TTC549 (cell line): ENCODE measurements around the gene ROGDI.
"Not testable (repeated sequence)": the region's sequence is repeated elsewhere in the genome, so short reads cannot be mapped to it uniquely, and the experiment has no call there.

ENCODE experiments used
- FAIRE-seq: peaks from 2 replicates; lab custom pipeline; 2012; peaks lifted over from hg19 to GRCh38; lab: Jason Lieb, UNC

Gene ROGDI

DNA sequence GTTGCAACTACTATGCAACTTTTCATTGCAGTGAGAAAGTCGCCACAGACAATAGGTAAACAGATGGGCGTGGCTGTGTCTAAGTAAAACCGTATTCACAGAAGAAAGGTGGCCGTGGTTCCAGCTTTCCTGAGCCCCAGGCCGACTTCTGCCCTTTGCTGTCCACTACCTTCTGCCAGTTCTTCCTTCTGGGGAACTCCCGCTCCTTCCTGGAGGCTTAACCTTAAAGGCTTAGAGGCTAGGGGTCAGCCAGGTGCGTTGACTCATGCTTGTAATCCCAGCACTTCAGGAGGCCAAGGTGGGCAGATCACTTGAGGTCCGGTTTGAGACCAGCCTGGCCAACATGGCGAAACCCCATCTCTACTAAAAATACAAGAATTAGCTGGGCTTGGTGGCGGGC, 12.2 kb downstream of the ROGDI start:
- no peak for FAIRE-seq

DNA sequence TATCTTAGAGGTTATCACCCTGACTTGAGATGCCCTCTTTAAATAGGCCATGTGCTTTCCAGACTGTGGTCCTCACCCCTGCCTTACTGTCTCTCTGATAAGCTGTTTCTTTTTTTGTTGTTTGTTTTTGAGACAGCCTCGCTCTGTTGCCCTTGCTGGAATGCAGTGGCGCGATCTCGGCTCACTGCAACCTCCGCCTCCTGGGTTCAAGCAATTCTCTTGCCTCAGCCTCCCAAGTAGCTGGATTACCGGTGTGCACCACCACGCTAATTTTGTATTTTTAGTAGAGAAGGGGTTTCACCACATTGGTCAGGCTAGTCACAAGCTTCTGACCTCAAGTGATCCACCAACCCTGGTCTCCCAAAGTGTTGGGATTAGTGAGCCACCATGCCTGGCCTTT, 13.5 kb downstream of the ROGDI start:
- no peak for FAIRE-seq

DNA sequence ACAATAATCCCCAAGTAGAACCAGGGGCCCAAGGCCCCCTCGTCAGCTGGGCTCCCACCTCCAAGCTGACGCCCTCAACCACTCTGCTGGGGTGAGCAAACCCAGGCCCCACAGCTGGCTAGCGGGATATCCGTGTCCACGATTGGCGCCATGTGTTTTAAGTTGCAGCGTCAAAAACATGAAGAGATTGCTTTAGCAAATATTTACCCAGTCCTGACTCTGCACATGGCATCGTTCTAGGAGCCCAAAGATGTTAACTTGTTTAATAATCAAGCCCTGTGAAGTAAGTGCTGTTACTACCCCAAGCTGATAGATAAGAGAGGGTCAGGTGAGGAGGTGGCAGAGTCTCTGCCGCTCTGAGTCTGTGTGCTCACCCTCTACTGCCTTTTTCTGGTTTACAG, 13.9 kb downstream of the ROGDI start:
- no peak for FAIRE-seq

DNA sequence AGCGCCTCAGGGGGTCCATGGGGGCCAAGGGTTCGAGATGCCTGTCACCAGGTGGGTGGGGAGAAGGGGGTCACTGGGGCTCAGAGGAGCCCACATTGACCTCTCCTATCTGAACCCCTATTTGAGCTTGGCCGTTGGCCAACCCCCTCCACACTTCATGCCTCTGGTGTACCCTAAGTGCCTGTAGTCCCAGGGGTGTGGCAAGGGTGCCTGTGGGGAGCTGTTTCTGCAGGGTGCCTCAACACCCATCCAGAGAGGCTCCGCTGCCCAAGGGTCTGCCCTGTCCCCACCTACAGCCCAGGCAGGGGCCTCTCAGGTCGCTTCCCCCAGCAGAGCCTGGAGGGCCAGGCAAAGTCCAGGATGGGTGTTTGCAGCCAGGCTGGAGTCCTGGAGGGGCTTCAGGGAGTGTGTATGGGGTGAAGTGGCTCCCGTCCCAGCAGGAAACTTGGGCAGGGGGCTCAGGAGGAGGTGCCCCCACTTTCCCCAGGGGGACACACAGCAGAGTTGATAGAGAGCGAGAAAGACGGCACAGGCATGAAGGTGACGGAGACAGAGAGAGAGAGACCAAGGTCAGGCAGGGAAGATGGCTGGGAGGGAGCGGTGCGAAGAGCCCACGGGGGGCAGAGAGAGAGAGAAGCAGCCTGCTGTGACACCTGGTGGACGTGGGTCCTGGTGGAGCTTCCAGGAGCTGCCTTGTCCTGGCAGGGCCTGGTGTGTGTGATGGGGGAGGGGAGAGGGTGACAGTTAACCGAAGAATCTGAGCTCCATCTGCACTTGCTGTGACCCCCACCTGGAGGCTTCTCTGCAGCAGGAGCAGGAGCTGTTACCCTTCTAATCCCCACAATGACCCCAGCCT, 14.6 kb downstream of the ROGDI start, which contains the start of gene SEPTIN12:
SEPTIN12 (minus strand) TSS at position 719 of the 856 bp plus-strand sequence; CDS start at position 19, 700 bp downstream.
- FAIRE-seq = no peak

DNA sequence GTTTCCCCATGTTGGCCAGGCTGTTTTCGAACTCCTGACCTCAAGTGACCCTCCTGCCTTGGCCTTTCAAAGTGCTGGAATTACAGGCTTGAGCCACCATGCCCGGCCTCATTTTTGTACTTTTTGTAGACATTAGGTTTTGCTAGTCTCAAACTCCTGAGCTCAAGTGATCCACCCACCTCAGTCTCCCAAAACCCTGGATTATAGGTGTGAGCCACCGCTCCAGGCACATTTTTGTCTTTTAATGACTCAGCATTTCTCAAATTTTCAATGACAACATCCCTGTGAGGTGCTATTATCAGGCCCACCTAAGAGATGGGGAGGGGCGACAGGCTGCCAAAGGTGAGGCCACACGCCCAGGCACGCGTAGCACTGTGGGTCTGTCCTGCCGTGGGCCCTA, 15.4 kb downstream of the ROGDI start:
- no peak for FAIRE-seq

DNA sequence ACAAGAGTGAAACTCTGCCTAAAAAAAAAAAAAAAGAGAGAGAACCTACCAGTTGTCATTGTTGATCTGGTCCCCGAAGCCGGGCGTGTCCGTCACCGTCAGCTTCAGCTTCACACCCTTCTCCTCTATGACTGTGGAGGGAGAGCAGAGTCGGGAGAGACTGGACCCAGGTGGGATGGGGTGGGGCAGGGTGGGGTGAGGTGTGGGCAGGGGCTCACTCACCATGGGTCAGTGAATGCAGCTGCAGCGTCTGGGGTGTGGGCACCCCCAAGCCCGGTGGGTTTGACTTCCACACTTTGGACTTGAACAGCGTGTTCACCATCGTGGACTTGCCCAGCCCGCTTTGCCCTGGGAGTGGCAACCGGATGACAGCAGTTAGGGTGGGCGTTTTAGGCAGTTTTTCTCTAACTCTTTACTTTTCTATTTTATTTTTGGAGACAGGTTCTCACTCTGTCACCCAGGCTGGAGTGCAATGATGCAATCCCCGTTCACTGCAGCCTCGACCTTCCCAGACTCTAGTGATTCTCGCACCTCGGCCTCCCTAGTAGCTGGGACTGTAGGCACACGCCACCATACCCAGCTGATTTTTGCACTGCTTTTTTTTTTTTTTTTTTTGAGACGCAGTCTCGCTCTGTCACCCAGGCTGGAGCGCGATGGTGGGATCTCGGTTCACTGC, 16.5 kb downstream of the ROGDI start:
- FAIRE-seq = no peak

DNA sequence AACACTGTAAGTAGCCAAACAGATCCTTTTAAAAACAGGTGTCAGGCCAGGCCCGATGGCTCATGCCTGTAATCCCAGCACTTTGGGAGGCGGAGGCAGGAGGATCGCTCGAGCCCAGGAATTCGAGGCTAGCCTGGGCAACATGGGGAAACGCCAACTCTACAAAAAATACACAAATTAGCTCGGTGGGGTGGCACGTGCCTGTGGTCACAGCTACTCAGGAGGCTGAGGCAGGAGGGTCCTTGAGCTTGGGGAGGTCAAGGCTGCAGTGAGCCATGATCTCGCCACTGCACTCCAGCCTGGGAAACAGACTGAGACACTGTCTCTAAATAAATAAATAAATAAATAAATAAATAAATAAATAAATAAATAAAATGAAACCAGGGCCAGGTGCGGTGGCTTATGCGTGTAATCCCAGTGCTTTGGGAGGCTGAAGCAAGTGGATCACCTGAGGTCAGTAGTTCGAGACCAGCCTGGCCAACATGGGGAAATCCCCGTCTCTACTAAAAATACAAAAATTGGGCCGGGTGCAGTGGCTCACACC, 17.9 kb downstream of the ROGDI start:
- not testable (repeated sequence) for FAIRE-seq

DNA sequence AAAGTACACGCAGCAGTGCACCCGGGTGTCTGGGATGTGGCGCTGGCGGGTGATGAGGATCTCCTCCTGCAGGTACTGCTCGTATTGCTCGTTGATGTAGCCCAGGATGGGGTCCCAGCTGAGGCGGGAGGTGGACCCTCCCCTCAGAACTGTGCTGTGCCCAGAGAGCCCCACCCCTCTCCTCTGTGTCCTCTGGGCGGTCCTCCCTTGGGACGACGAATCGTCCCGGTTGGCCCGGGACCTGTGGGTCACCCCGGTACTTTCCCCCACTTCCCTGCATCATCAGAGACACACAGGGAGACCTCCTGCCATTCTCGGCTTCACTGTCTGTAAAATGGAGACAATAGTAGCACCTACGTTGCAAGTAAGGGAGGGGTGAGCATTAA, 18.5 kb downstream of the ROGDI start:
- no peak for FAIRE-seq

DNA sequence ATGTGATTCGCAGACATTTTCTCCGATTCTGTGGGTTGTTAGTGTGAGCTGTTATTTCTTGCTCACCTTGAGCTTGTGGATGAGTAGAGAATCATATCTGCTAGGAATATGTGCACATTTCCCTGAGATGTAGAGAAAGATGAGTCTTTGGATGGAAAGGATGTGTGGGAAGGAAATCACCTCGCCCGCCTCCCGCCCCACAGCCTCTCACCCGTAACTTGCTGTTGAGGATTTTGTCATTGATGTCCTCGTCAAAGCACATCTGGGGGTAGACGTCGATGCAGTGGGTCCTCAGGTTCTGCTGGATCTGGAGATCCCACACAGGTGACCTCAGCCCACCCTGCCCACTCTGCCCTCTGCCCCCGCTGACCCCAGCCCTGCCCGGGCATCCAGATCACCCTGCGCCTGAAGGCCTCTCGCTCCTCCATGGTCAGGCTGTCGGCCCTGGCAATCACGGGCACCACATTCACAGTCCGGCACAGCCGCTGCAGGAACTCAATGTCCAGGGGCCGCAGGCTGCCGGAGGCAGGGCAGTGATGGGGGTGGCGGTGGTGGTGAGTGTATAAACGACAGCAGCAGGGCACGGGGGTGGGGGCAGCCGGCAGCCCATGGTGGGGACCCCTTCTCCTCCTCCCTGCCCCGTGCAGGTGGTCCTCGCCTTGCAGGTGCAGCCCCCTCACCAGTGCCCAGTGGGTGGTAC, 19.0 kb downstream of the ROGDI start:
- FAIRE-seq = no peak

DNA sequence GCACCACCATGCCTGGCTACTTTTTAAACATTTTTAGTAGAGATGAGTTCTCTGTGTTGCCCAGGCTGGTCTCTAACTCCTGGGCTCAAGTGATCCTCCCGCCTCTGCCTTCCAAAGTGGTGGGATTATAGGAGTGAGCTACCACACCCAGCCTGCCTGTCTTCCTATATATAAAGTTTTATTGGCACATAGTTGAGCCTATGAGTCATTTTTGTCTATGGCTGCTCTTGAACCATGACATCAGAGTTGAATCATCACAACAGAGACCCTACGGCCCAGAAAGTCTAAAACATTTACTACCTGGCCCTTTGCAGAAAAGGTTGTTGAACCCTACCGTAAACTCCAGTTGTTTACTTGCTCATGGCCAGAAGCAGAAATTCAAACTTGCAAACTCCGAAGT, 22.2 kb downstream of the ROGDI start:
- FAIRE-seq = no peak

DNA sequence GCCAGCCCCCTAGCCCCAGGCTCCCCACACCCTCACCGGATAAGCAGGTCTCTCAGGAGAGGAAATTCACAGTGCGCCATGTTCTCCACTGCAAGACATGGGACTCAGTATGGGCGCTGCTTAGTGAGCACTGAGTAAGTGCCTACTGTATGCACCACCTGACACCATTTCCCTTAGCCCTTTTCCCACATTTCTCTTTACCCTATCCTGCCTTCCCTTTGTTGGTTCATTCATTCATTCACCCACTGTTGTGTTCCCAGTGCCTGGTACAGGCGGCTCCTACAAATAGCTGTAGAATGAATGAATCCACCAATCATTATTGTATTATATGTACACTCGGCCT, 24.4 kb downstream of the ROGDI start:
- no peak for FAIRE-seq

DNA sequence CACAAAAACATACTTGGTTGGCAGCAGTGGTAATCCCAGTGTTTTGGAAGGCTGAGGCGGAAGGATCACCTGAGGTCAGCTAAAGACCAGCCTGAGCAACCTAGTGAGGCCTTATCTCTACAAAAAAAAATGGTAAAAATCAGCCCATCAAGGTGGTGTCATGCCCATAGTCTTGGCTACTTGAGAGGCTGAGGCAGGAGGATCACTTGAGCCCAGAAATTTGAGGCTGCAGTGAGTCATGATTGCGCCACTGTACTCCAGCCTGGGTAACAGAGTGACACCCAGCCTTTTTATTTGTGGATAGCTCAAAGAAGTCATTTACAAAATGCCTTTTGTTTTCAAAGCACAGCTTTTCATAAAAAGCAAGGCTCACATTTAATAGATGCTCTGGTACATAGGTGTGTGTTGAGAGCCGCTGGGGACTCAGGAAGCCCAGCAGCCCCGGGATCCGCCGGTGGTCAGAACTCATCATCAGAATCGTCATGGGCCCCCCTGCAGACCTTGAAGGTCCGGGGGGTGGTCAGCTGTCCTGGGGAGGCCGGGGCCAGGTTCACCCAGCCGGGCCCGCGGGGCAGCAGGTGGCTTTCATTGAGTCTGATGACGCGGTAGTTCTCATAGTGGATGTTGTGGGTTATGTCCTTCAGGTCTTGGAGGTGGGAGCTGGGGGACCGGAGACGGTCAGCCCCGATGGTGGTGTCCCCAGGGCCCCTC, 24.9 kb downstream of the ROGDI start:
- no peak for FAIRE-seq

DNA sequence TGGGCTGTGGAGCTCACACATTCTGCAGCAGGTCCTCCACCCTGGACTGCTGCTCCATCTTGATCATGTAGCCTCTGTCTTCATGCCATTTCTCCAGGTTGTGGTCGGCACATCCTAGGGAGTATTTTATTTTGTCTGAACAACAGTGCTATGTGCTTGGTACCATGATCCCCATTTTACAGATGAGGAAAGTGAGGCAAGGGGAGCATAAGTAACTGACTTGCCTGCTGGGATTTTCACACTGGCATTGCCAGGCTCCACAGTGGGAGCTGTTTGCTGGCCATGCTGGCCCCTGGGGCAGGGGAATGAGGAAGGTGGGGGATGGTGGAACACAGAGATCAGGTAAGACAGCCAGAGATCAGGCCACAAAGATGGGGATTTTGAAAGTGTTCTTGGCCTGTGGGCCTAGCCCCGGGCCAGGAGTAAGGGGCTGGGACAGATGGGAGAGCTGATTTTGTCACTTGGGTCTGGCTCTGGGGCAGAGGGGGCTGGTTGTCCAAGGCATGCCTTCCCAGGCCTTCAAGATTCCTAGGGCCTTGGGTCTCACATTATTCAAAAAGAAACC, 26.2 kb downstream of the ROGDI start:
- FAIRE-seq = no peak

DNA sequence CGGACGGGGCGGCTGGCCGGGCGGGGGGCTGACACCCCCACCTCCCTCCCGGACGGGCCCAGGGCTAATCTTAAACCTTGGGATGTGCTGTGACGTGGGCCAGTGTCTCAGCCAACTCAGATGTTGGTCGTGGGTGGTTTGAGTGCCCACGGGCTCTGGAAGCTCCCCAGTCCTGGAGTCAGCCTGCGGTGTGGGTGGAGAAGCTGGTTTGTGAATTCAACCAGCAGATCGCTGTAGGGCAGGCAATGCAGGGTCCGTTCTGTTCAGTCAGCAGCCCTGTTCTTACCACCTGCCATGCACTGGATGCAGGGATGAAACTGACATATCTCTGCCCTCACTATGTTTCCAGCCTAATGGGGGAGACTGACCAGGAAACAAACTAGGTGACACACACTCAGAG, 27.4 kb downstream of the ROGDI start:
- no peak for FAIRE-seq

DNA sequence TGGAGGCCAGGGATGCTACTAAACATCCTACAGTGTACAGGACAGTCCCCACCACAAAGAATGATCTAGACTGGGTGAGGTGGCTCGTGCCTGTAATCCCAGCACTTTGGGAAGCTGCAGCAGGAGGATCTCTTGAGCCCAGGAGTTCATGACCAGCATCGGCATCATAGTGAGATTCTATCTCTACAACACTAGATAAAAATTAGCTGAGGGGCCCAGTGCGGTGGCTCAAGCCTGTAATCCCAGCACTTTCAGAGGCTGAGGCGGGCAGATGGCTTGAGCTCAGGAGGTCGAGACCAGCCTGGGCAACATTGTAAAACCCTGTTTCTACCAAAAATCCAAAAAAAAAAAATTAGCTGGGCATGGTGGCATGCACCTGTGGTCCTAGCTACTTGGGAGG, 30.1 kb downstream of the ROGDI start:
- no peak for FAIRE-seq

DNA sequence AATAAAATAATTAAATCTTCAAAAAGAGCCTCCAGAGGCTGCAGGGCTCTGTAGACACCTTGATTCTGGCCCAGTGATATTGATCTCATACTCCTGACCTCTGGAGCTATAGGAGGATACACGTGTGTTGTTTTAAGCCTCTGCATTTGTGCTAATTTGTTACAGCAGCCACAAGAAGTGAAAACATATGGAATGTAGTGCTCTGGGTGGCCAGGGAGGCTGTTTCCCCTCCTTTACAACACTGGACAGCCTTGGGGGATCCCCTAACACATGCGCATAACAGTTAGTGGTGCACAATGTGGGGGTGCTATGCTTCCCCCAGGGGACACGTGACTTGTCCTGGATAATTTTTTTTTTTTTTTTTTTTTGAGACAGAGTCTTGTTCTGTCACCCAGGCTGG, 30.8 kb downstream of the ROGDI start:
- FAIRE-seq = no peak

DNA sequence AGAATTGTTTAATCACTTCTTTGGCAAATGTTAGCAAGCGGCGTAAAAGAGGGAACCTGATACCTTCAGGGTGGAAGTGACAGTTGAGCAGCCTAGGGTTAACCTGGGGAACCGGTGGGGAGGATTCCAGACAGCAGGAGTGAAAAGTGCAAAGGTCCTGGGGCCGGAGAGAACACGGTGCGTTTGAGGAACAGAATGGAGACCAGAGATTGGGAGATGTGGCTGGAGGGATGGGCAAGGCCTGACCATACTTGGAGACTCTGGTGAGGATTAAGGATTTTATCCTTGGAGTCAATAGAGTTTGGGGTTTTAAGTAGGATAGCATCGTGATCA, 33.2 kb downstream of the ROGDI start:
- FAIRE-seq = no peak

DNA sequence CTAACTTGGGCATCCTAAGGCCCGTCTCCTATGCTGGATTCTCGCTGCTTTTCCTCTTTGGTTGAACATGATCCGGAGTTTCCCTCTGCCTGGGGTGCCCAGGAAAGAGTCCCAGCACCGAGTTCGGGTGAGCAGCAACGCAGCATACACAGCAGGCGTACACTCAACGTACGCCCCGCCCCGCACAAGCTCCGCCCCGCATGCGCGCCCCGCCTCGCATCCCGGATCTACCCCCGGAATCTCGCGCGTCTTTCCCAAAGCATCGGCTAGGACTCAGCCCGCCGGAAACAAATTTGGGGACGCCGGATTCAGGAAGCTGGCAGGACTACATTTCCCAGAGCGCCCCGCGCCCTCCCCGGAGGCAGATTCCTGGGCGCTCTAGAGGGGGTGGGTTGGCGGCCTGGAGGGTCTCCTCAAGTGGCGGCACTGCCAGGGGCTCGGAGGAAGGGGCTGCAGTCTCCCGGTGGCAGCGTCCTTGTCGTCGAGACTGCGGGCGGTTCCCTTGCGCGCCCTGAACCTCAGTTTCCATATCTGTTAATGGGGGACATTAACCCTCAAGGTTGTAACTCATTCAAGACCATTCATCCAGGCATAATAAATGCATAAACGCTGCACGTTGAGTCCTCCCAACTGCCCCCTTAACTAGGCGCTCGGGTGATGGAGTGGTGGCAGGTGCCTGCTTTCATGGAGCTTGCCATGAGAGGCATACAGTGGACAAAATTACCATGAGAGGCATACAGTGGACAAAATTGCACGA, 33.7 kb downstream of the ROGDI start:
- peak; percentile 78 for FAIRE-seq

DNA sequence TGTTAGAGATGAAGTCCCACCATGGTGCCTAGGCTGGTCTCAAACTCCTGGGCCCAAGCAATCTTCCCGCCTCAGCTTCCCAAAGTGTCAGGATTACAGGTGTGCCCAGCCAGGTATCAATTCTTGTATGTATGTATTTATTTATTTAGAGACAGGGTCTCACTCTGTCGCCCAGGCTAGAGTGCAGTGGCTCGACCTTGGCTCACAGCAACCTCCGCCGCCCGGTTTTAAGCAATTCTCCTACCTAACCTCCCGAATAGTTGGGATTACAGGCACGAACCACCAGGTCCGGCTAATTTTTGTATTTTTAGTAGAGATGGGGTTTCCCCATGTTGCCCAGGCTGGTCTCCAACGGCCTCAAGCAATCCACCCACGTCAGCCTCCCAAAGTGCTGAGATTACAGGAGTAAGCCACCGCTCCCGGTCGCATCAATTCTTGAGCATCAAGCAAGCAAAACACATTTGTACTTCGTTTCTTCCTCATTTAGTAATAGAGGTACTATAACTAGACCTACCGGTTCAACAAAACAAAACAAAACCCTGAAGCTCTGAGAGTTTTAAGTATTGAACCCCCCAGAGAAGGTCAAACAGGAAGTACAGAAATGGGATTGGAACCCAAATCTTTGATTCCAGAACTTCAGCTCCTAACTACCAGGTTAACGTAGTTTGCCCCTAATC, 34.4 kb downstream of the ROGDI start:
- no peak for FAIRE-seq

DNA sequence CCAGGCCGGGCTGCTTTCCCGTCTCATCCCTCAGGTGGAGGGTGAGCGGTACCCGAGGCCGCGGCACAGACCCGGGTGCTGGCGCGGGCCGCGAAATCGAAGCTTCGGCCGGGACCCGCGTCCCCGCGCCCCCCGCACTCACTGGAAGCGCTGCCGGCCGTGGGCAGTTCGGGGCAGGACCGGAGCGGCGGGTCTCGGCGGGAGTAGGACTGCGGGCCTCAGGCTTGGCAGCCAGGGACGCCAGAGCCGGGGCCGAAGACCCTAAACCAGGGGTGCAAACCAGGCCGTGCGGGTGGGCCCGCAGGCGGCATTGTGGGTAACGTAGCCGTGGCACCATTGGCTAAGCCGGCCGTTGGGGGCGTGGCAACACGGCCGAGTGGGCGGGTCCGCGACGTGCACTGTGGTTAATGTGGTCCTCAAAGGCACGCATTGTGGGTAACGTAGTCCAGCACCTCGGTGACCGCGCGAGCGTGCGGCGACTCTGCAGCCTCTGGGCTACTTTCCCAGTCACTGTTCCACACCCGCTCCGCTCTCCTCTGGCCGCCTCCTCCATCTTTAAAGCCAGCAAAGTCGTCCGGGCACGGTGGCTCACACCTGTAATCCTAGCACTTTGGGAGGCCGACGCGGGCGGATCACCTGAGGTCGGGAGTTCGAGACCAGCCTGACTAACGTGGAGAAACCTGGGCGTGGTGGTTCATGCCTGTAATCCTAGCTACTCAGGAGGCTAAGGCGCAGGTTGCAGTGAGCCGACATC, 35.4 kb downstream of the ROGDI start, which contains the start of gene ZNF500:
ZNF500 (minus strand) TSS at position 288 of the 754 bp plus-strand sequence. CDS start 1,184 bp downstream, outside the sequence.
- FAIRE-seq = peak; percentile 74
